ENCODE results near the gene TNFSF13. TPM values are rescaled to one million over a fixed set of nuclear protein-coding genes. Genes with fewer than 3 reads are reported as not detected.
A peak's percentile ranks its signal among the peaks of the same experiment; 100 is the strongest.

Gene TNFSF13
- total RNA-seq, 1 donor from 2014 or later, result 3.7 TPM

- TF ChIP-seq, protein P1, sequence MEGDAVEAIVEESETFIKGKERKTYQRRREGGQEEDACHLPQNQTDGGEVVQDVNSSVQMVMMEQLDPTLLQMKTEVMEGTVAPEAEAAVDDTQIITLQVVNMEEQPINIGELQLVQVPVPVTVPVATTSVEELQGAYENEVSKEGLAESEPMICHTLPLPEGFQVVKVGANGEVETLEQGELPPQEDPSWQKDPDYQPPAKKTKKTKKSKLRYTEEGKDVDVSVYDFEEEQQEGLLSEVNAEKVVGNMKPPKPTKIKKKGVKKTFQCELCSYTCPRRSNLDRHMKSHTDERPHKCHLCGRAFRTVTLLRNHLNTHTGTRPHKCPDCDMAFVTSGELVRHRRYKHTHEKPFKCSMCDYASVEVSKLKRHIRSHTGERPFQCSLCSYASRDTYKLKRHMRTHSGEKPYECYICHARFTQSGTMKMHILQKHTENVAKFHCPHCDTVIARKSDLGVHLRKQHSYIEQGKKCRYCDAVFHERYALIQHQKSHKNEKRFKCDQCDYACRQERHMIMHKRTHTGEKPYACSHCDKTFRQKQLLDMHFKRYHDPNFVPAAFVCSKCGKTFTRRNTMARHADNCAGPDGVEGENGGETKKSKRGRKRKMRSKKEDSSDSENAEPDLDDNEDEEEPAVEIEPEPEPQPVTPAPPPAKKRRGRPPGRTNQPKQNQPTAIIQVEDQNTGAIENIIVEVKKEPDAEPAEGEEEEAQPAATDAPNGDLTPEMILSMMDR (IDR thresholded peaks at IDR 0.05; ENCODE audit: insufficient read depth, low read length, severe bottlenecking), result no peak
- H3K4me3 ChIP-seq (ENCODE audit: low read depth, low read length), result peak within 1 kb of the TSS; percentile 44
- FAIRE-seq (no peak), DNase-seq (ENCODE audit: low read depth) (peak; percentile 11)
- H3K27me3 ChIP-seq (ENCODE audit: control insufficient read depth, insufficient read depth, low read length), result no peaks in the 10 kb centered on the region
- no peaks in the 10 kb centered on the region for H3K36me3 ChIP-seq (ENCODE audit: control insufficient read depth, insufficient read depth, low read length)
Observed at GRCh38 chr17:7548585-7549400, 9.8 kb upstream of the TNFSF13 start, which contains the start of gene TNFSF12. Gene TNFSF12 (plus strand): TSS chr17:7549058. CDS start chr17:7549154, 96 bp downstream.

- Histone ChIP-seq H3K36me3 (ENCODE audit: control insufficient read depth, insufficient read depth, low read length) (no peaks in the 10 kb centered on the region), H3K27me3 (ENCODE audit: control insufficient read depth, insufficient read depth, low read length) (no peaks in the 10 kb centered on the region), H3K4me3 (ENCODE audit: low read depth, low read length) (peak overlapping the region; percentile 44)
- TF ChIP-seq, protein P1 (IDR thresholded peaks at IDR 0.05; ENCODE audit: insufficient read depth, low read length, severe bottlenecking), result no peak
- FAIRE-seq (no peak), DNase-seq (ENCODE audit: low read depth) (no peak)
Observed at GRCh38 chr17:7549401-7550055, 9.0 kb upstream of the TNFSF13 start.

GRCh38 chr17:7550344-7550743, 8.2 kb upstream of the TNFSF13 start:
- no peak overlapping the region for H3K4me3 ChIP-seq (ENCODE audit: low read depth, low read length)
- no peaks in the 10 kb centered on the region for H3K36me3 ChIP-seq (ENCODE audit: control insufficient read depth, insufficient read depth, low read length)
- FAIRE-seq (no peak), DNase-seq (ENCODE audit: low read depth) (no peak)
- TF ChIP-seq, protein P1 (IDR thresholded peaks at IDR 0.05; ENCODE audit: insufficient read depth, low read length, severe bottlenecking), result no peak
- no peaks in the 10 kb centered on the region for H3K27me3 ChIP-seq (ENCODE audit: control insufficient read depth, insufficient read depth, low read length)

DNA sequence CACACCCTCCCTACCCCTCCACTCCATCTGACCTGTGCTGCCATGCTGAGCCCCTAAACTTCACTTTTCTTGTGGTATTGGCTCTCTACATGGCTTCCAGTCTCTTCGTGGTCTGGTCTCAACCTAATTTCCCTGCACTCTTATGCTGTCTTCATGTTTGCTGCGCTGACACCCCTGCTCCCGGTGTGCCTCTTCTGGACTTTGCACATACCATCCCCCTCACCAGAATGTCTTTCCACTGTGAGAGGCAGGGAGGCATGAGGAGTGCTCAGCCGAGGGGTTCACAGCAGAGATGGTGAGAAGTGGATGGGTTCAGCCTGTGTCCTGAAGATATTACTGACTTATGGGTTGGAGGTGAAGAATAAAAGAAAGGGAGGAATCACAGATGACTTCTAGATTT, 7.2 kb upstream of the TNFSF13 start:
- no peaks in the 10 kb centered on the region for H3K27me3 ChIP-seq (ENCODE audit: control insufficient read depth, insufficient read depth, low read length)
- no peaks in the 10 kb centered on the region for H3K36me3 ChIP-seq (ENCODE audit: control insufficient read depth, insufficient read depth, low read length)
- FAIRE-seq, result no peak
- DNase-seq (ENCODE audit: low read depth), result no peak
- TF ChIP-seq, protein P1 (IDR thresholded peaks at IDR 0.05; ENCODE audit: insufficient read depth, low read length, severe bottlenecking), result no peak
- H3K4me3 ChIP-seq (ENCODE audit: low read depth, low read length), result no peak overlapping the region

GRCh38 chr17:7552621-7553051, 5.9 kb upstream of the TNFSF13 start:
- Histone ChIP-seq H3K36me3 (ENCODE audit: control insufficient read depth, insufficient read depth, low read length) (no peaks in the 10 kb centered on the region), H3K27me3 (ENCODE audit: control insufficient read depth, insufficient read depth, low read length) (no peaks in the 10 kb centered on the region), H3K4me3 (ENCODE audit: low read depth, low read length) (no peak overlapping the region)
- TF ChIP-seq, protein P1 (IDR thresholded peaks at IDR 0.05; ENCODE audit: insufficient read depth, low read length, severe bottlenecking), result no peak
- no peak for FAIRE-seq
- DNase-seq (ENCODE audit: low read depth), result no peak

Measured in bronchial epithelial cell (primary cell).